GM18951 (cell line): Measurements from ENCODE around the gene AUNIP.

Source experiments
- POLR2A ChIP-seq: IDR thresholded peaks from 4 replicates; pipeline ENCODE4 v1.6.1; 2011; ENCODE audit warnings: mild to moderate bottlenecking; ENCODE audit not compliant: insufficient read length, insufficient read depth; ENCODE audit errors: extremely low read depth
- in situ Hi-C: fragments of 300-500 bp; cut with MboI; formaldehyde crosslinking; loops from one replicate; pipeline ENCODE4 v1.12.0; 2022; ENCODE audit warnings: low sequenced_read_pairs, mixed read lengths, inconsistent platforms; ENCODE audit not compliant: unreplicated experiment

AUNIP gene

DNA sequence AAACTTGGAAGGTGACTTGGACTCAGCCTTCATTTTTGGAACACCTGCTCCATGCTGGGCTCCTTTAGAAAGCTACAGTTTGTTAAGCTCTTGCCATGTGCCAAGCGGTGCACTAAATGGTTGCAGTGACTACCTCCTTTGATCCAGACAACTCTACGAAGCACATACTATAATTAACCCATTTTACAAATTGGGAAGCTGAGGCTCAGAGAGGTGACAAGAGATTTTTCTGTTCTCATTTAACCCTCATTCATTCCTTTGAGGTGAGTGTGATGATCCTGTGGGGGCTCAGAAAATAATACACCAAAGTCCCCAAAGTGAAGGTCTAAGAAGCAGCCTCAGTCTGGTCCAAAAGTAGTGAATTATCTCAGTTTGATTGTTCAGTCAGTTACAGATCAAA, 17.9 kb upstream of the AUNIP start:
- TF ChIP-seq POLR2A, result no peak
- in situ Hi-C loops, result no loop called here

DNA sequence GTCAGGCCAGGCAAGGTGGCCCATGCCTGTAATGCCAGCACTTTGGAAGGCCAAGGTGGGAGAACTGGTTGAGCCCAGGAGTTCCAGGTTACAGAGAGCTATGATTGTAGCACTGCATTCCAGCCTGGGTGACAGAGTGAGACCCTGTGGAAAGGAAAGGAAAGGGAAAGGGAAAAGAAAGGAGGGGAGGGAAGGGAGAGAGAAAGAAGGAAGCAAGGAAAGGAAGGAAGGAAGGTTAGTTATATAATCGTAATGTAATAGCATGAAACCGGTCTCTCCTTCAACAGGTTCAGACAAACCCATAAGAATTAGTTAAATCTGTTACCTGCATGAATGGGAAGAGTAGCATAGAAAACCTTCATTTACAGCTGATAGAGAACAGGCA, 17.4 kb upstream of the AUNIP start:
- in situ Hi-C loops, result no loop called here
- TF ChIP-seq POLR2A, result no peak

DNA sequence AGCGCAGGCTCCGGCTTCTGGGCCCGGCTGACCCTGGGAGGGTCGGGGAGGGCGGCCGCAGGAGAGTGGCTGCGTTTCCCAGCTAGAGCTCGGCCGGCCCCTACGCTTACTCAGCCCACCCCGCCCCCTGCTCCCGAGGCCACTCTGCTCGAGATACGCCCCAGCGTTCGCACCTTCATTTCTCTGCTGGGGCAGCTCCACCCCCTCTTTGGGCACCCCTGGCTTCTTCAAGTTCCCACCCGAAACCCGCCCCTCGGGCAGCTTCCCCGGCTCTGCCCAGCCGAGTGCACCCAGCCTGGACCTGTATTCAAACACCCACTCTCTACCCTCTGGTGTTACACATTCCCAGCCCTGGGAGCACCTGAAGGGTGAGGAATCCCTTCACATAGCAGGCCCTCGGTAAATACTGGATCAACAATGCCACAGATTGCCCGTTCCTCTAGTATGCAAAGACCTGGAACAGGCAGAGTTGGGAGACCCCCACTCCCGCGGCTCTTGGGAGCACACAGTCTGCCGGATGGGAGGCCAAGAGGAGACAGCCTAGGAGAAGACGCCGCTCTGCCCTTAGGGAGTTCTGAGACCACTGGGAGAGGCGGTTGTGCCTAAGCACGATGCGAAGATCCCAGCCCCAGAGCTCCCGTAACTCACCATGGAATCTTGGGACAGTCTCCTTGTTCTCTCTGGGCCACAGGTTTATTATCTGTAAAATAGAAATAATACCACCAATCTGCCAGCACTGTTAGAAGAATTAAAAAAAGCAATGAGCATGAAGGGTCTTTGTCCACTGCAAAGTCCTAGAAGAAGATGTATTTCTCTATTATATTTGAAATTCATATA, 16.8 kb upstream of the AUNIP start:
- in situ Hi-C loops, result no loop called here
- no peak for TF ChIP-seq POLR2A

DNA sequence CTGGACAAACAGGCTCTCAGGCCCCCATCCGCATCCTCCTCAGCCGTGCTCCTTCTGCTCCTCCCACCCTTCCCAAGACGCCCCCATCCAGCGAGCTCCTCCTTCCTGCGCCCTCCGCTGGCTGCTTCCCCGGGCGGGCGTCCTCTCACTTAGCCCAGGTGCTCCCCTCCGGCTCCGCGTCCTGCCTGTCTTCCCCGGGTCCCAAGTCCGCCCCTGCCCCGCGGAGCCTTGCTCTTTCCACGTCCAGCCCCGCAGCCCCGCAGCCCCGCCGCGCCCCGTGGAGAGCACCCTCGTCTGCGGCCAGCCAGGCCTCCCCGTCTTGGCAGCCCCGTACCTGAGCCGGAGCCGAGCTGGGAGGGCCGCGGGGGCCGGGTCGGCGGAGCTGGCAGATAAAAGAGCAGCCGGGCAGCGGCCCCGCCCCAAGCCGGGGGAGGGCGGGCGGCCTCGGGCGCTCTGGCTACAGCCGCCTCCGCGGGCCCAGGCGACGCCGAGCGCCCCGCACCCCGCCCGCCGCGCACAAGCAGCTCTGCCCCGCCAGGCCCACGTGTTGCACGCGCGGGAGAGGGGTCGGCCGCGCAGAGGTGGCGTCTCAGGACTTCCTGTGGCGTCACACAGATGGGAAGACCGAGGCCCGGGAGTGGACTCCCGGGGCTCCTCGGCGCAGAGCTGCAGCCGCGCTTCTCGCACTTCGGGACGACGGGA, 16.0 kb upstream of the AUNIP start, which contains the start of gene PAQR7:
Gene PAQR7, minus strand, starts transcription at position 555 of the 702 bp plus-strand sequence. CDS start 11,869 bp downstream, outside the sequence.
- peak; percentile 45 for TF ChIP-seq POLR2A
- in situ Hi-C loops, result no loop called here

DNA sequence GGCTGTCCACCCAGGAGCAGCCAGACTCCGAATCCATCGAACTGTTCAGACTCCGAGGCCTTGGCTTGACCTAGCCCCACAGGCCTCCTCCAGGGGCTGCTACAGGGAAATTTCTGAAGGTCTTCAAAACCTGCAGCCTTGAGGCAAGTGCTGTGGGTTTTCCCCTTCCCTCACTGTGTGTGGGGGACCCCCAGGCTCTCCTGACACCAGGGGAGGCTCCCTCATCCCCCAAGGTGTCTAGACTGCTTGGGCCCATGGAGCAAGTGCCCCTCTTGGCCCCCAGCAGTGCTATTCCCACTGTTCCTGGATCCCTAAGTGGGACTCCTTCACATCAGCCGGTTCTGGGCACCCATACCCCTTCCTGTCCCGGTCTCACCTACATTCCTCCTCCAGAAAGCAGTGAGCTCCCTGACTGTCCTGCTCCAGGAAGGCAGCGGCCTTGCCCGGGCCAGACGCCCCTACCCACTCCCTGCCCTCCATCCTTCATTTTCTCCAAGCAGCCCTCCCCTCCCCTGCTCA, 15.4 kb upstream of the AUNIP start:
- TF ChIP-seq POLR2A, result no peak
- in situ Hi-C loops, result no loop called here

DNA sequence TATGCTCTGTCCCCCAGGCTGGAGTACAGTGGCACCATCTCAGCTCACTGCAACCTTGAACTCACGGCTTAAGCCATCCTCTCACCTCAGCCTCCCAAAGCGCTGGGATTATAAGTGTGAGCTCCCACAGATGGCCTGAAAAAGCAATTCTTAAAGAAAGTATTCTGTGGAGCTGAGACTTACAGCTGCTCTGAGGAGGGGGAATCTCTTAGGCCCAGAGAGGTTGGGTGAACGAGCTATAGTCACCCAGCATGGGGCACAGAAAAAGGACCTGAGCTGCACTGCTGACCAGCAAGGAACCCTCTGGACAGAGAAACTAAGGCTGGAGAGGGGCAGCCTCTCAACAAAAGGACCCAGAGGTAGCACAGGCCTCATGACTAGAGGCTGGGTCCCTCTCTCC, 15.0 kb upstream of the AUNIP start:
- no peak for TF ChIP-seq POLR2A
- in situ Hi-C loops, result no loop called here

DNA sequence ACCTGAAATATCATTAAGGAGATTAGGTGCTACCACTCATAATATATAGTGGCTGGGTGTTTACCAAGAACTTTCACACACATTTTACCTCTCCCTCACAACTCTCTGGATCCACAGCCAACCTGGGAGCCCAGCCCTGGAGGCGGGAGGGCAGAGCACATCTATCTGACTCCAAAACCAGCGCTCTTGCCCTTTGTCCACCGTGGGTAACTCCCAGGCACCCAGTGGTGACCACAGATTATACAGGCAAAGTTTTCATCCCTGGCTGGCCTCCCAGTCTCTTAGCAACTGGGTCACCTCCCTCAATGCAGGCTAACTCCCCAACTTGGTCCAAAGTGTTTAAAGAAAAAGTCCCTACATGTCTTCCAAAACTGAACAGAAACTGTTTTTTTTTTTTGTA, 13.9 kb upstream of the AUNIP start:
- in situ Hi-C loops, result no loop called here
- TF ChIP-seq POLR2A, result no peak

DNA sequence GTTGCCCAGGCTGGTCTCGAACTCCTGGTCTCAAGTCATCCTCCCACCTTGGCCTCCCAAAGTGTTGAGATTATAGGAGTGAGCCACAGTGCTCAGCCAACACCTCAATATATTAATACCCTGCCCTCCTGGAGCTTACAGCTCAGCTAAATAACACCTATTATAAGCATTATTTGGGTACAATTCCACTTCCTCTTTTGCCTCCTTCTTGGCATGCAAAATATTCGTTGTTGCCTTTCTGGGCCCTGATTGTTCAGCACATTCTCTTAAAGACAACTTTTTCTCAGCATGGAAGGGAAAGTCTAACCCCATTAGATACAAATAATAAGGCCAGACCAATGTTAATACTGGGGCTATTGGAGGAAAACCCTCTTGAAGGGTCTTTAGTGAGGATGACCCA, 13.5 kb upstream of the AUNIP start:
- in situ Hi-C loops, result no loop called here
- TF ChIP-seq POLR2A, result no peak

DNA sequence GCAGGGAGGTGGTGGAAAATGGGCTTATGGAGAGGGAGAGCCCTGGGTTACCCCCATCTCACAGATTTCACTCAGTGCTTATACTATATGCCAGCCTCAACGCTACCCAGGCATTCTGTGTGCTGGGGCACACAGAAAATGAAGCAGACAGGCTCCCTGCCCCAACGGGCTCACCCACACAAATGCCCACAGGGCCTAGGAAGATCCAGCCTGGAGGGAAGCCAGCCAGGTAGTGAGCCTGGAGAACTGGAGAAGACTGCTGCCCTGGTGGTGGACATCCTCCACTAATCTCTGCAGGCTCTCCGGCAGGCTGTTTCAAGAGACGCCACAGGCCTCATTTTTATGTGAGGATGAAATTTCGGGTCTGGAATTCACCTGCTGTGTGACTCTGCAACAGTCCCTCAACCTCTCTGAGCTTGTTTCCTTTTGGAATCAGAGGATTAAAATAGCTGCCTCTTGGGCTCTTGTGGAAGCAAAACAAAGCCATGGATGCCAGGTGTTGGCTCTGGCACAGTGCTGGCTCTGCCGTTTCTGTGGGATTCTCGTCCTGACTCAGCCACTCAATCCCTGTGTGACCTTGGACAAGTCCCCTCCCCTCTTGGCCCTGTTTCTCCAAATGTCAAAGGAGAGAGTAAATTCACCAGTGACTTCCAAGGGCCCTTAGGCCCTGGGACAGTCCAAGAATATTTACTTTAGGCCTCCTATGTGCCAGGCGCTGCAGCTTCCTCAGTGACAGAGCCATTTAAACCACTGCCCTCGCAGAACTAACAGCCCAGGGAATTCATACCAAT, 12.6 kb upstream of the AUNIP start:
- in situ Hi-C loops, result no loop called here
- TF ChIP-seq POLR2A, result no peak

DNA sequence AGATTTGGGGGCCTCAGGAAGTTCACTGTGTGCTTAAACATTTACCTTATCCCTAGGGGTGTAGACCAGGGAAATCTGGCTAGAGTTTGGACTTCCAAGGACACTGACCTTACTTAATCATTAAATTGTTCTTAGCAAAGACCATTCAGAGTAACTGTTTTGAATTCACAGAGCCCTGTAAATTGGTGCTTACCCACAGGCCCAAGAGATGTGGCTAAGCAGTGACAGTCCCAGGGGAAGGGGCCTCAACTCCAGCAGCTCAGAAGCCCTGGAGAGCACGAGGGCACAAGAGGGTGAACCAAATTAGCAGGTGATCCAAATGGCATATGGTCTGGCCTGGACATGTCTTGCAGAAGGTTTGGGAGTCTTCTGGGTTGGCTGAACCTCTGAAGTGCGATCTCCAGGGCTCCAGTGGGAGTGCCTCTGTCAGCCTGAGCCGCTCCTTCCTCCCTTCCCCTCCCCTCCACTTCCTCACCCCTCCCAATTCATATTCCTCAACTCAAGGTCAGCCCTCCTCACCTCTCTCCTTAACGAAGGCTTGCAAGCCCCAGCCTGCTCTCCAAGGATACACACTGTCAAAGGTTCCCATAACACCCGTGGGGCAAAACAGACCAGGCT, 11.9 kb upstream of the AUNIP start:
- in situ Hi-C loops, result no loop called here
- no peak for TF ChIP-seq POLR2A

DNA sequence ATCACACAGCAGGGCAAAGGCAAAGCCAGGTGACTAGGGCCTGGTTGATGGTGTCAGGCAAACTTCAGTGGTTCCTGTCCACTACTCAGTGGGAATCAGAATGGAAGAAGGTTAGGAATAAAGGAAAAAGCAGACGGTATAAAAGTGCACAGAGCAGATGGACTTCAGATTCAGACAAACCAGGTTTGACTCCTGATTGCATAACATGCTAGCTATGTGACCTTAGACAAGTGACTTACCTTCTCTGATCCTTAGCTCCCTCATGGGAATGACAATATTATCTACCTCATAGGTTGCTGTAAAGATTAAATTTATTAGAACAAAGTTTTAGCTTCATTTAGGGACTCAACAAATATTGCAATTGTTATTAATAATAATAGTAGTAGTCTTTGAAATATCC, 11.4 kb upstream of the AUNIP start:
- in situ Hi-C loops, result no loop called here
- TF ChIP-seq POLR2A, result no peak

DNA sequence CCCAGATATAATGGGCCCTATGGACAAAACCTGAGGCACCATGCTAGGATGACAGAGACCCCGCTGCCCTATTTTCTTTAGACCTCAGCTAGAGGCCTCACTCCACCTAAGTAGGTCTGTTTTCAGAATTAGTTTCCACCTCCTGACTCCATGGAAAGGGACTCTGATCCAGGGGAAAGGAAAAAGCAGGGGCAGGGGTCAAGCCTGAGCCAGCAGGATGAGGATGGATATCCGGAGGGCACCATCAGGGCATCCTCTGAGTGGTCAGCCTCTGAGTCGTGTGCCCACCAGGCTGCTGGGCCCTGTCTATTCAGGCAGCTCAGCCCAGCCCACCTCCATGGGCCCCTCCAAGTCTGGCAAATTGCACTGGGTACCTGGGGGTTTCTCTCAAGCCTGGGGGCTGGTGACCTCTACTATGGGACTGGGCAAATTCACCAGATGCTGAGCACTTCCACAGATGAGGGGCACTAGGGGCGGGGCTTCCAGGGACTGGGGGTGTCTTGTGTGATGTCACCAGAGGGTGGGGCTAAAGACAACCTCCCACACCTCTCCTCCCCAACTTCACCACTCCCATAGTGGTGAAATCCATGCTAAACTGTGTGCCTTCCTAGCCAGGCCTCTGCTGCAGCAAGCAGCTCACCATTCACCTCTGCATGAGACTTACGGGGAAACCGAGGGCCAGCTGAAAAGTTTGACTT, 10.8 kb upstream of the AUNIP start:
- in situ Hi-C loops, result no loop called here
- TF ChIP-seq POLR2A, result no peak
